Heart right ventricle (tissue), 16 donors: ENCODE measurements around the gene NECAB2. TPM values are rescaled to one million over a fixed set of nuclear protein-coding genes. Genes with fewer than 3 reads are reported as not detected.

Source experiments
- ATAC-seq, 8 donors: fragments of 200-7000 bp; cut with Tn5 transposase; one replicate each; pipeline ENCODE4 v1.9.1; 2020; ENCODE audit warnings: mild to moderate bottlenecking in 8 of 8, moderate library complexity in 8 of 8, moderate number of reproducible peaks in 1 of 8
- DNase-seq, 2 donors: peaks; one replicate each; pipeline ENCODE4 v3.0.0-alpha.2; 2020
- H3K27ac ChIP-seq, 10 donors: fragments of 200-600 bp; sonication (generic) in 2 of 10; one replicate each; pipeline versions ENCODE4 v1.5.0 to v1.8.0; 2020 to 2022; ENCODE audit warnings: mild to moderate bottlenecking in 3 of 10
- H3K27me3 ChIP-seq, 7 donors: fragments of 200-600 bp; one replicate each; pipeline ENCODE4 v1.8.0; 2021 to 2022; ENCODE audit warnings: mild to moderate bottlenecking in 2 of 7
- H3K36me3 ChIP-seq, 9 donors: fragments of 200-600 bp; sonication (generic) in 1 of 9; one replicate each; pipeline versions ENCODE4 v1.5.0 to v1.8.0; 2020 to 2022; ENCODE audit warnings: mild to moderate bottlenecking in 2 of 9
- H3K4me1 ChIP-seq, 9 donors: fragments of 200-600 bp; sonication (generic) in 1 of 9; one replicate each; pipeline versions ENCODE4 v1.5.0 to v1.8.0; 2020 to 2022; ENCODE audit warnings: mild to moderate bottlenecking in 4 of 9
- H3K4me3 ChIP-seq, 10 donors: fragments of 200-600 bp; sonication (generic) in 2 of 10; one replicate each; pipeline versions ENCODE4 v1.5.0 to v1.8.0; 2020 to 2022; ENCODE audit warnings: mild to moderate bottlenecking in 7 of 10, moderate library complexity in 2 of 10
- H3K9me3 ChIP-seq, 11 donors: fragments of 200-600 bp in 10 of 11; sonication (generic) in 2 of 11; one replicate each; pipeline versions ENCODE4 v1.5.0 to v1.8.0; 2013 to 2022; ENCODE audit warnings: mild to moderate bottlenecking in 2 of 11, control low read depth in 1 of 11, moderate library complexity in 1 of 11
- CTCF ChIP-seq, 9 donors: fragments of 200-600 bp; sonication (generic) in 2 of 9; IDR thresholded peaks; one replicate each; pipeline versions ENCODE4 v1.5.0 to v1.8.0; 2021 to 2022; ENCODE audit warnings: antibody characterized with exemption in 9 of 9, mild to moderate bottlenecking in 5 of 9, moderate library complexity in 1 of 9
- WGBS, 2 donors: extraction: QIAGEN DNeasy Blood & Tissue Kit; methylation state at CpG; one replicate each; pipeline ENCODE4 v1.1.7; 2013; ENCODE audit warnings: inconsistent platforms in 1 of 2; 5-methylcytosine and 5-hydroxymethylcytosine counted together
- intact Hi-C, 10 donors: fragments of 100-400 bp; cut with DNase I; formaldehyde crosslinking; loops; one replicate each; pipeline versions ENCODE4 v1.11.1 to v1.14.2; 2022
- polyA plus RNA-seq, 2 donors: library from polyadenylated mRNA; stranded (reverse); fragments of 200-250 nt; gene quantifications; one replicate each; pipeline ENCODE4 v1.2.3, GENCODE V29; 2013
- total RNA-seq, 10 donors: library from RNA; stranded (reverse); fragmentation: NEBNext Ultra II Directional in 3 of 10; extraction: Animal tissue kit (Norgen Biotek cat#: 25700) in 3 of 10; gene quantifications; one replicate each; pipeline versions ENCODE4 v1.2.1 to v1.2.4, GENCODE V29; 2021 to 2023
- donor health status: Arrhythmogenic right ventricular cardiomyopathy.
- donor health status: ischemic (EF 13 %, LVEDD 7.1; RV severe dilation, severe dysfunction).
- donor health status: healthy with polysubstance abuse.
- donor health status: DM: no; HTN: yes; CAD: no.
- donor health status: DM: no; HTN: no; CAD: no.
- donor health status: ischemic (EF 25% LVEDD 6.9; RV normal size, moderate dysfunction).
- donor health status: ischemic (EF 25% LVEDD 5.7; RV mildly dilated, moderate dysfunction).
- donor health status: healthy.
- donor health status: DM: yes; HTN: yes; CAD: no.
- donor health status: Ischemic cardiomyopathy.
- donor health status: ischemic (EF 35%, LVEDD 5.7; RV mildly dilated, moderate dysfunction).
- donor health status: nonischemic (EF 11% LVEDD 7.7; RV severe dilation, severe dysfunction).
- donor health status: DM: yes; HTN: yes; CAD: no.
- donor health status: PGD.
- donor health status: ischemic (EF 29% LVEDD 5.4; RV normal size, mild dysfunction).
- donor health status: nonischemic (EF 23%, LVEDD 6.1; RV moderate dilation, normal function).

Gene NECAB2
- total and polyA plus RNA-seq, 12 donors = 0.32 to 3.2 (median 1.0) TPM

- WGBS, 2 donors = 73 to 75% methylated on average over 23 of the region's 23 CpGs
Measured at GRCh38 chr16:83955218-83956130, 12.6 kb upstream of the NECAB2 start.

GRCh38 chr16:83956336-83957289, 11.4 kb upstream of the NECAB2 start:
- Histone ChIP-seq H3K4me3 (no peak overlapping the region), H3K27ac (no peak overlapping the region), H3K27me3 (no peaks in the 10 kb centered on the region), H3K36me3 (peaks cover 0 to 35% (median 5%) of the 10 kb centered on the region in 9 donors), H3K4me1 (peaks cover 11 to 57% (median 38%) of the 10 kb centered on the region in 9 donors), H3K9me3 (no peaks in the 10 kb centered on the region)
- peak; percentile 60 to 88 (median 79) for TF ChIP-seq CTCF (IDR thresholded peaks at IDR 0.05)
- ATAC-seq (peak in 3 of 8 donors; percentile 3 to 12 (median 6)), DNase-seq (peak; percentile 78 to 86)
- intact Hi-C loops = loop anchor here in 4 of 10 donors (5.0 to 10.0 kb wide), 4 partner anchors 106 to 528 kb away; partner anchors contain the start of gene TAF1C (in 2 of the 4)
- 46 to 52% methylated on average over 22 of the region's 22 CpGs for WGBS, 2 donors

More at GRCh38 chr16:83955218-83956130, 12.6 kb upstream of the NECAB2 start:
- peak overlapping the region in 5 of 10 donors; percentile 88 to 97 (median 92) for H3K27ac ChIP-seq
- no peaks in the 10 kb centered on the region for H3K27me3 ChIP-seq
- H3K9me3 ChIP-seq = no peaks in the 10 kb centered on the region
- intact Hi-C loops = loop anchor here in 4 of 10 donors (5.0 to 10.0 kb wide), 4 partner anchors 107 to 529 kb away; partner anchors contain the start of gene TAF1C (in 2 of the 4)
- H3K4me3 ChIP-seq = no peak overlapping the region
- H3K36me3 ChIP-seq = peaks cover 0 to 24% (median 5%) of the 10 kb centered on the region in 9 donors
- no peak for TF ChIP-seq CTCF (IDR thresholded peaks at IDR 0.05)
- ATAC-seq (no peak), DNase-seq (peak in 1 of 2 donors; percentile 37)
- peaks cover 11 to 57% (median 38%) of the 10 kb centered on the region in 9 donors for H3K4me1 ChIP-seq

GRCh38 chr16:83957296-83957855, 10.7 kb upstream of the NECAB2 start:
- H3K4me3 ChIP-seq = no peak overlapping the region
- intact Hi-C loops = loop anchor here in 4 of 10 donors (5.0 to 10.0 kb wide), 4 partner anchors 105 to 527 kb away; partner anchors contain the start of gene TAF1C (in 2 of the 4)
- 88 to 90% methylated on average over 14 of the region's 14 CpGs for WGBS, 2 donors
- H3K36me3 ChIP-seq = peaks cover 0 to 43% (median 5%) of the 10 kb centered on the region in 9 donors
- no peak for TF ChIP-seq CTCF (IDR thresholded peaks at IDR 0.05)
- H3K27me3 ChIP-seq = no peaks in the 10 kb centered on the region
- DNase-seq (no peak), ATAC-seq (no peak)
- peaks cover 11 to 54% (median 34%) of the 10 kb centered on the region in 9 donors for H3K4me1 ChIP-seq
- no peak overlapping the region for H3K27ac ChIP-seq
- no peaks in the 10 kb centered on the region for H3K9me3 ChIP-seq
